NCI-H2029 (cell line): ENCODE measurements around the gene NAGA.

ENCODE experiments used
- DNase-seq: peaks from one replicate; lab custom pipeline; 2025; lab: John Stamatoyannopoulos, UW

Gene NAGA

DNA sequence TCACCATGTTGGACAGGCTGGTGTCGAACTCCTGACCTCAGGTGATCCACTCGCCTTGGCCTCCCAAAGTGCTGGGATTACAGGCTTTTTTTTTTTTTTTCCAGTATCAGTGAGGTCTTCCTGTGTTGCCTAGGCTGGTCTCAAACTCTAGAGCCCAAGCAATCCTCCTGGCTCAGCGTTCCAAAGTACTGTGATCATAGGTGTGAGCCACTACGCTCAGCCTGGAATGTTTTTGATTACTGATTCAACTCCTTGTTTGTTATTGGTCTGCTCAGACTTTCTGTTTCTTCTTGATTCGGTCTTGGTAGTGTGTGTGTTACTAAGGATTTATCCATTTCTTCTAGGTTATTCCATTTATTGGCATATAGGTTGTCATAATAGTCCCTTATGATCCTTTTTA is 31.3 kb downstream of the NAGA start:
- DNase-seq = no peak

DNA sequence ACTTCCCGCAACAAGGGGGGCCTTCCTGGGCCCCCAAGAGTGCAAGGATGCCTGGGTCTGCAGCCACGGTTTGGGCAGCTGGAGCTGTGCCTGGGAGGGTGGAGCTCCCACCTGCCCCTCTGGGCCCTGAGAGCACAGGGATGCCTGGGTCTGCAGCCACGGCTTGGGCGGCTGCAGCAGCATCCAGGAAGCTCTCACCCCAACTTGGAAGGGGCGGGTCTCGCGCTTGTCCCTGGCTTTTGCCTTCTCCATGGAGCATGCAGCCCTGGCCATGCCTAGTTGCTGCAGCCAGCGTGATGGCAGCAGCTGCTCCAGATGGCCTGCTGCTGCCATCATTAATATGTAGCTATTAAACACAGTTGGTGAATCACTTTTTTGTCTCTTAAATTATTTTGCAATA is 35.4 kb downstream of the NAGA start:
- DNase-seq = no peak

DNA sequence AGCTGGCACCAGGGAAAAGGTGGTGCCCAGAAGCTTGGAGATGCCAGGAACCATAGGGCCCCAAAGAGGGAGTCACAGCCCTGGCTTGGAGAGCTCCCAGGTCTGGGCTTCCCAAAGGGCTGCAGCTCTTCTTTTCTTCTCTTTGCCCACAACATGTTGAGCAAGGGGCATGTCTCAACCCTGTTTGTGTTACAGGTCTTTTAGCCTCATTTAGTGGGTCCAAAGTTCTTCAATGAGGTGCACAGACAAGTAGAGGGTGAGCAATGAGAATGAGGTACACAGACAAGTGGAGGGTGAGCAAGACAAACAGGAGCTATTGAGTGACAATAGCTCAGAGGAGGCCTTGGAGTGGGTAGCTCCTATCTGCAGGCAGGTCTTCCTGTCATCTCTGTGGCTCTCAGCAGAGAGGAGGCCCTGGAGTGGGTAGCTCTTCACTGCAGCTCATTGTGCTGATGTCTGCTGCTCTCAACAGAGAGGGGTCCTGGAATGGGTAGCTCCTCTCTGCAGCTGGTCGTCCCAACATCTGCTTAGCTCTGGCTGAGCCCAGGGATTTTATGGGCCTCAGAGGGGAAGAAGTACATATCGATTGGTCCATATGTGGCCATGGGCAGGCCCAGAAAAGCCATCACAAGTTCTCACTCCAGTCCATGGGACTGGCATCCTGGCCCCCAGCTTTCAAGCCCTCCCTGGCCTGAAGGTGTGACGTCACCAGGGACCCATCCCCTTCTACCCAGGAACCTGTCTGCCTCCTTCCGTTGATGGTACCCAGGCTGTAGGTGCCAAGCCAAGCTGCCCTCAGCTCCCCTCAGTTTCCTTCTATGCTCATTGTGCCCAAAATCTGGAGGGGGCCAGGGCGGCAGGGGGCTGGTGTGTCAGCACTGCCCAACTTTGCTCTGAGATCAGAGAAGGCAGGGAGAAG is 37.1 kb downstream of the NAGA start:
- DNase-seq = no peak

DNA sequence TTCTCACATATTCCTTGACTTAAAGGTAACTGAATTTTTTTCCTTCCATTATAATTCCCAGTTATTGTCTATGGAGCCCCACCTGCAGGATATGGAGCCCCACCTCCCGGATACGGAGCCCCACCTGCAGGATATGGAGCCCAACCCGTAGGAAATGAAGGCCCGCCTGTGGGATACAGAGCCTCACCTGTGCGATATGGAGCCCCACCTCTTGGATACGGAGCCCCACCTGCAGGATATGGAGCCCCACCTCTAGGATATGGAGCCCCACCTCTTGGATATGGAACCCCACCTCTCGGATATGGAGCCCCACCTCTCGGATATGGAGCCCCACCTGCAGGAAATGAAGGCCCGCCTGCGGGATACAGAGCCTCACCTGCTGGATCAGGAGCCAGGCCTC is 43.9 kb downstream of the NAGA start:
- no peak for DNase-seq

DNA sequence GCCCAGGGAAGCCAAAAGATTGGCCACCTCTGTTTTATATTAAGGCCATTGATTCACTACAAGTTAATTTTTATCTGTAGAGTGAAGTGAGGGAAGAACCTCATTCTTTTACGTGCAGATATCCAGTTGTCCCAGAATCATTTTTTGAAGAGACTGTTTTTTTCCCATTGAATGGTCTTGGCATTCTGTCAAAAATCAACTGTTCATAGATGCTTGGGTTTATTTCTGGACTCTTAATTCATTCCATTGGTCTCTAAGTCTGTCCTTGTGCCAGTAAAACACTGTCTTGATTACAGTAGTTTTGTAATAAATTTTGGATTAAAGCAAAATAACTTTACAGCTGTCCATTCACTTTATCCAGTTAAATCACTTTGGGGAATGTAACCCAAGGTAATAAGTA is 45.2 kb downstream of the NAGA start:
- DNase-seq = no peak

DNA sequence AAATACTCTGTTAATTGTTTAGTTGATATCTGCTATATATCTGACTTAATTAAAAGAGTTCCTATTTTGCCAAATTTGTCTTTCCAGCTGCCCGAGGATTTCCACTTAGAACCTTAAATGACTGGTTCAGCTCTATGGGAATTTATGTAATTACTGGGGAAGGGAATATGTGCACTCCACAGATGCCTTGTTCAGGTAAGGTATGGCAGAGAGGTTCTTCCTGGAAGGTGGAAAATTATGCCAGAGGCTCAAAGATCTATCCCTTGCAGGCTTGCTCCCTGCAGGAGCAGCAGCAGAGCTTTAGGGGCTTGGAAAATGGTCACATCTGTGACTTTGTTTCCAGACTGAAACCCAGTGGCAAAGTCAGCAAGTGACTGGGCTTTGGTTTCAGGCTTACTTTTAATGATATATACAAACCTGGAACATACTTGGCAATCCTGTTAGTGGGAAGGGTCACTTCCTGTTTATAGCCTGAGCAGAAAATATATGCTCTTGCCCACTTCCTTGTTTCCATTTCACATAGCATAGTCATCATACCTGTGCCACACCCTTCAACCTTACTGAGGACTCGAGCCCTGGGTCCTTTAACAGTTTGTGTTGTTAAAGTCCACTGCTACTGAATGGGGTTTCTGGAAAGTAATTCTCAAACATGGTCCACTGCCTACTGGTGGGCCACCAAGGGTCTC is 48.3 kb downstream of the NAGA start:
- peak; percentile 21 for DNase-seq

DNA sequence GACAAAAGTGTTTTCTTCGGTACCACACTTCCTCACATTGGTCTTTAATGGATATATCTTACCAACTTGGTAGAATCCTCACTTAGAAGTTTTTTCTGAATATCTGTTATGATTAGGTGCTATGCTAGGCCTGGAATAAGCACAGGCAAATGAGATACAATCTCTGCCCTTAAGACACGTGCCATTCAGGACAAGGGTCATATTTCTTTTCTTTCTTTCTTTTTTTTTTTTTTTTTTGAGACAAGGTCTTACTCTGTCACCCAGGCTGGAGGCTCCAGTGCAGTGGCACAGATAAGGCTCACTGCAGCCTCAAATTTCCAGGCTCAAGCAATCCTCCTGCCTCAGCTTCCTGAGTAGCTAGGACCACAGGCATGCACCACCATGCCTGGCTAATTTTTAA is 49.0 kb downstream of the NAGA start:
- no peak for DNase-seq

DNA sequence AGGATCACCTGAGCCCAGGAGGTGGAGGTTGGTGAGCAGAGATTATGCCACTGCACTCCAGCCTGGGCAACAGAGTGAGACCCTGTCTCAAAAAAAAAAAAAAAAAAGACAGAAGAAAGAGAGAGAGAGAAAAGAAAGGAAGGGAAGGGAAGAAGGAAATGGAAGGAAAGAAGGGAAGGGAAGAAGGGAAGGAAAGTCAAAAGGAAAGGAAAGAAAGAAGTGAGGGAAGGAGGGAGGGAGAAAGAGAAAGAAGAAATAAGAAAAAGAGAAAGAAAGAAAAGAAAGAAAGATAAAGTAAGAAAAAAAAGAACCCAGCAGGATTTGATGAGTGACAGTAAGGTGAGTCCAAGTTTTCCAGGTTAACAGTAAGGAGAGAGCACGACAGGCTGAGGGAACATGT is 52.4 kb downstream of the NAGA start:
- no peak for DNase-seq

DNA sequence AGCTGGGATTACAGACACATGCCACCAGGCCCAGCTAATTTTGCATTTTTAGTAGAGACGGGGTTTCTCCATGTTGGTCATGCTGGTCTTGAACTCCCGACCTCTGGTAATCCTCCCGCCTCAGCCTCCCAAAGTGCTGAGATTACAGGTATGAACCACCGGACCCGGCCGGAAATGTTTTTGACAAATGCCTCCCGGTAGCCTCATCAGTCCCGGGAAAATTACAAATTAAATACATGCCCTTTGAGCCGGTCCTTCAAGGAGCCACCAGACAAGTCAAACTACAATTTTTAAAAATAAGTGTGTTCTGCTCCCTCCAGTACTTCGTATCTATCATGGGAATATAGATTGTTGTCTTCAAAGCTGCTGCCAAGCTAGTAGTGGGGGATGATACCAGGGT is 54.5 kb downstream of the NAGA start:
- no peak for DNase-seq

DNA sequence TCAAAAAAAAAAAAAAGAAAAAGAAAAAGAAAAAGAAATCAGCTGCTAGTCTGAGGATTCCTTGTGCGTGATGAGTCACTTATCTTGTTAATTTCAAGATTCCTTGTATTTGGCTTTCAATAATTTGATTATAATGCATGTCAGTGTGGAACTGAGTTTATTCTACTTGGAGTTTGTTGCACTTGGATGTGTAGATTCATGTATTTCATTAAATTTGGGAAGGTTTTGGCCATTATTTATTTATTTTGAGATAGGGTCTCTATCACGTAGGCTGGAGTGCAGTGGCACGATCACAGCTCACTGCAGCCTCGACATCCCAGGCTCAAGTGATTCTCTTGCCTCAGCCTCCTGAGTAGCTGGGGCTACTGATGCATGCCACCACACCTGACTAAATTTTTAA is 57.2 kb downstream of the NAGA start:
- no peak for DNase-seq

DNA sequence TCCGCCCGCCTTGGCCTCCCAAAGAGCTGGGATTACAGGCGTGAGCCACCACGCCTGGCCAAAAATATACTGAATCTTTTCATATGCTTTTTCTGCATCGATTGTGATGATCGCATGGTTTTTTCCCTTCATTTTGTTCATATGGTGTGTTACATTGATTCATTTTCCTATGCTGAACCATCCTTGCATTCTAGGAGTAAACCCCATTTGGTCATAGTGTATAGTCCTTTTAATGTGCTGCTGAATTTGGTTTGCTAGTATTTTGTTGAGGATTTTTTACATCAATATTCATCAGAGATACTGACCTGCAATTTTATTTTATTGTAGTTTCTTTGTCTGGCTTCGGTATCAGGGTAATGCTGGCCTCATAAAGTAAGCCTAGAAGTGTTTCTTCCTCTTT is 59.8 kb downstream of the NAGA start:
- DNase-seq = no peak
